ENCODE results near the gene UBXN1.
"Not testable (repeated sequence)": the region's sequence is repeated elsewhere in the genome, so short reads cannot be mapped to it uniquely, and the experiment has no call there.

UBXN1 gene

GRCh38 chr11:62656796-62657429 lies 22.0 kb downstream of the UBXN1 start:
- no peak overlapping the region for H3K27ac ChIP-seq
- no peak for TF ChIP-seq CTCF (conservative IDR thresholded peaks at IDR 0.05)
- TF ChIP-seq ZFX (IDR thresholded peaks at IDR 0.05): no peak

DNA sequence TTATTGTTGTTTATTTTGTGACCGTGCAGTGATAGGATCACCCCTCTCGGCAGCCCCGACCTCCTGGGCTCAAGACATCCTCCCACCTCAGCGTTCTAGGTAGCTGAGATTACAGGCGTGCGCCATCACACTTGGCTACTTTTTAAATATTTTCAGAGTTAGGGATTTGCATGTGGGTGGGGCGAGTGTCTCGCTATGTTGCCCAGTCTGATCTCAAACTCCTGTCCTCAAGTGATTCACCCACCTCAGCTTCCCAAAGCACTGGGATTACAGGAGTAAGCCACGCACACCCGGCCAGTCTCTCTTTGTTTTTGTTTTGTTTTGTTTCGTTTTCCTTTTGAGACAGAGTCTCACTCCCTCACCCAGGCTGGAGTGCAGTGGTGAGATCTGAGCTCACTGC lies 24.6 kb downstream of the UBXN1 start:
- H3K27ac ChIP-seq: peak overlapping the region; percentile 86
- TF ChIP-seq ZFX (IDR thresholded peaks at IDR 0.05) (no peak), CTCF (conservative IDR thresholded peaks at IDR 0.05) (no peak)

- peak overlapping the region; percentile 86 for H3K27ac ChIP-seq
- TF ChIP-seq ZFX (IDR thresholded peaks at IDR 0.05) (no peak), CTCF (conservative IDR thresholded peaks at IDR 0.05) (no peak)
Measured at GRCh38 chr11:62652161-62653006, 26.5 kb downstream of the UBXN1 start.

GRCh38 chr11:62650283-62650682 lies 28.6 kb downstream of the UBXN1 start:
- H3K27ac ChIP-seq: not testable (repeated sequence)

GRCh38 chr11:62649486-62649885 lies 29.4 kb downstream of the UBXN1 start:
- TF ChIP-seq ZFX (IDR thresholded peaks at IDR 0.05): no peak
- no peak overlapping the region for H3K27ac ChIP-seq

DNA sequence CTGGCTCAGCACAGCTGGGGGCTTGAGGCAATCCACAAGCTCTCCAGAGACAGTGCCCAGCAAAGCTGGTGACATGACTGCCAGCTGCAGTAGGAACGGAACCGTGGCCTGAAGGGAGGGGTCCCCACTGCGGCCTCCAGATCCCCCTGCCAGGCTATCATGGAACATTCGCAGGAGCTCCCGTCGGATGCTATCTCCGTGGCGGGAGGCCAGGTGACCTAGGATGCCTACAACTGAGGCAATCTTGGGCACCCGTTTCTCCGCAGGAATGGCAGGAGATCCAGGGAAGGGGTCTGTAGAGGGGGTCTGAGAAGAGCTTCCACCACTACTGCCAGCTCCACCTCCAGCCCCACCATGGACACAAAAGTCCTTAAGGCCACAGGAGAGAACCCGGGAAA lies 29.9 kb downstream of the UBXN1 start:
- no peak for TF ChIP-seq ZFX (IDR thresholded peaks at IDR 0.05)
- TF ChIP-seq CTCF (conservative IDR thresholded peaks at IDR 0.05): no peak
- H3K27ac ChIP-seq: no peak overlapping the region

GRCh38 chr11:62648185-62648966 lies 30.5 kb downstream of the UBXN1 start:
- TF ChIP-seq ZFX (IDR thresholded peaks at IDR 0.05): no peak
- TF ChIP-seq CTCF (conservative IDR thresholded peaks at IDR 0.05): no peak
- H3K27ac ChIP-seq: peak overlapping the region; percentile 97

GRCh38 chr11:62647609-62648005 lies 31.3 kb downstream of the UBXN1 start:
- H3K27ac ChIP-seq: peak overlapping the region; percentile 97
- no peak for TF ChIP-seq CTCF (conservative IDR thresholded peaks at IDR 0.05)
- no peak for TF ChIP-seq ZFX (IDR thresholded peaks at IDR 0.05)
